LNCaP clone FGC (cell line): Measurements from ENCODE around the gene SEMA3B.

Experiments
- DNase-seq: peaks from one replicate; pipeline ENCODE4 v3.0.0-alpha.2; 2011; ENCODE audit warnings: low read depth
- H3K4me3 ChIP-seq: 2 replicates; pipeline ENCODE4 v1.5.1; 2011; ENCODE audit warnings: mild to moderate bottlenecking, low read depth, low read length, control low read depth
- TF ChIP-seq, protein P1 (sequence below): IDR thresholded peaks from 2 replicates; pipeline ENCODE4 v1.5.1; 2012; ENCODE audit warnings: mild to moderate bottlenecking; ENCODE audit not compliant: control insufficient read depth, insufficient read depth; ENCODE audit errors: extremely low read depth

Gene SEMA3B

DNA sequence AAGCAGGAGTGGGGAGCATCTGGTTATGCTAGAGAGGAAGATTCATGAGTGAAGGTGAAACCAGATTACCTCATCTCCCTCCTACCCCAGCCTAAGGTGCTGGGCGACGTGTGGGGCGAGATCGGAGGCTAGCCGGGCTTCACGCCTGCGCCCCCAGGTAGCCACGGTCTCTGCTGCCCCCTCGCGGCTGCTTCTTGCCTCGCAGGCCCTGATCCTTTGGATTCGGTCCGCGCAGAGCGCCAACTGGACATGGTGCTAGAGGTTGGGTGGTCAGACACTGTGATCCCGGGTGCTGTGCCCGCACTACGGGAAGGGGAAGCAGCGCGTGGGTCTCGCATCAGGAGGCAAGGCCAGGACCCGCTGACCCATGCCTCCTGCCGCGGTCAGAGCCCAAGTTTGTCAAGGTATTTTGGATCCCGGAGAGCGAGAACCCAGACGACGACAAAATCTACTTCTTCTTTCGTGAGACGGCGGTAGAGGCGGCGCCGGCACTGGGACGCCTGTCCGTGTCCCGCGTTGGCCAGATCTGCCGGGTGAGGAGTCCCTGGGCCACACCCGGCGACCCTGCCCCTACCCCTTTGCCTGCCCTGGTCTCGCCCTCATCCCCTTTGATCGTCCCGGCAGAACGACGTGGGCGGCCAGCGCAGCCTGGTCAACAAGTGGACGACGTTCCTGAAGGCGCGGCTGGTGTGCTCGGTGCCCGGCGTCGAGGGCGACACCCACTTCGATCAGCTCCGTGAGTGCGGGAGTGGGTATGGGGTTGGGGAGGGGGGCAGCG, 4.2 kb downstream of the SEMA3B start:
- peak; percentile 33 for DNase-seq
- peak overlapping the region; percentile 42 for H3K4me3 ChIP-seq

DNA sequence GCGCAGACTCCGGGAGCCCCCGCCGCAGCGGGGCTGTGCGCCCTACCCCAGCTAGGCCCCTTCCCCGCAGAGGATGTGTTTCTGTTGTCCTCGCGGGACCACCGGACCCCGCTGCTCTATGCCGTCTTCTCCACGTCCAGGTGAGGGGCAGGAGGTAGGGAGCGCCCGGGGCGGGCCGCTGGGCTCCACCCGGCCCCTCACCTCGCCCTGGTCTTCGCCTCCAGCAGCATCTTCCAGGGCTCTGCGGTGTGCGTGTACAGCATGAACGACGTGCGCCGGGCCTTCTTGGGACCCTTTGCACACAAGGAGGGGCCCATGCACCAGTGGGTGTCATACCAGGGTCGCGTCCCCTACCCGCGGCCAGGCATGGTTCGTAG, 4.7 kb downstream of the SEMA3B start:
- H3K4me3 ChIP-seq = no peak overlapping the region
- TF ChIP-seq, protein P1, sequence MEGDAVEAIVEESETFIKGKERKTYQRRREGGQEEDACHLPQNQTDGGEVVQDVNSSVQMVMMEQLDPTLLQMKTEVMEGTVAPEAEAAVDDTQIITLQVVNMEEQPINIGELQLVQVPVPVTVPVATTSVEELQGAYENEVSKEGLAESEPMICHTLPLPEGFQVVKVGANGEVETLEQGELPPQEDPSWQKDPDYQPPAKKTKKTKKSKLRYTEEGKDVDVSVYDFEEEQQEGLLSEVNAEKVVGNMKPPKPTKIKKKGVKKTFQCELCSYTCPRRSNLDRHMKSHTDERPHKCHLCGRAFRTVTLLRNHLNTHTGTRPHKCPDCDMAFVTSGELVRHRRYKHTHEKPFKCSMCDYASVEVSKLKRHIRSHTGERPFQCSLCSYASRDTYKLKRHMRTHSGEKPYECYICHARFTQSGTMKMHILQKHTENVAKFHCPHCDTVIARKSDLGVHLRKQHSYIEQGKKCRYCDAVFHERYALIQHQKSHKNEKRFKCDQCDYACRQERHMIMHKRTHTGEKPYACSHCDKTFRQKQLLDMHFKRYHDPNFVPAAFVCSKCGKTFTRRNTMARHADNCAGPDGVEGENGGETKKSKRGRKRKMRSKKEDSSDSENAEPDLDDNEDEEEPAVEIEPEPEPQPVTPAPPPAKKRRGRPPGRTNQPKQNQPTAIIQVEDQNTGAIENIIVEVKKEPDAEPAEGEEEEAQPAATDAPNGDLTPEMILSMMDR = no peak
- DNase-seq = no peak

More for the DNA sequence above, 4.2 kb downstream of the SEMA3B start:
- TF ChIP-seq, protein P1 = peak; percentile 95

DNA sequence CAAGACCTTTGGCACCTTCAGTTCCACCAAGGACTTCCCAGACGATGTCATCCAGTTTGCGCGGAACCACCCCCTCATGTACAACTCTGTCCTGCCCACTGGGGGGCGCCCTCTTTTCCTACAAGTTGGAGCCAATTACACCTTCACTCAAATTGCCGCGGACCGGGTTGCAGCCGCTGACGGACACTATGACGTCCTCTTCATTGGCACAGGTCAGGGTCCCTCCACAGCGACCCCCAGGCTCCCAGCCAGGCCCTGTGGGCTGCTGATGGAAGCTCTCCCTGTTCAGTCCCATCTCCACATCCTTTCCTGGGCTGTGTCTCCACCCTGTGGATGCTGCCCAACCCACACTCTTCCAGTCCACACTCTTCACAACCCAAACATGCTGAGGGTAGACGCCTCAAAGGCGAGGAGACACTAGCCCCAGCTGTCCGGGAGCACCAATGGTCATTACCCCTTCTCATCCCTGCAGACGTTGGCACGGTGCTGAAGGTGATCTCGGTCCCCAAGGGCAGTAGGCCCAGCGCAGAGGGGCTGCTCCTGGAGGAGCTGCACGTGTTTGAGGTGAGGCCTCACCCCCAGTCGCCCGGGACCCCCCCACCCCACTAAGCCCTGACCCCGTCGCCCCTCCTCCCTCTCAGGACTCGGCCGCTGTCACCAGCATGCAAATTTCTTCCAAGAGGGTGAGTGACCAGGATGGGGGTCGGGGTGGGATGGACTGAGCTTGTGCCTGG, 5.6 kb downstream of the SEMA3B start:
- TF ChIP-seq, protein P1 = peak; percentile 70
- DNase-seq = no peak
- no peak overlapping the region for H3K4me3 ChIP-seq

DNA sequence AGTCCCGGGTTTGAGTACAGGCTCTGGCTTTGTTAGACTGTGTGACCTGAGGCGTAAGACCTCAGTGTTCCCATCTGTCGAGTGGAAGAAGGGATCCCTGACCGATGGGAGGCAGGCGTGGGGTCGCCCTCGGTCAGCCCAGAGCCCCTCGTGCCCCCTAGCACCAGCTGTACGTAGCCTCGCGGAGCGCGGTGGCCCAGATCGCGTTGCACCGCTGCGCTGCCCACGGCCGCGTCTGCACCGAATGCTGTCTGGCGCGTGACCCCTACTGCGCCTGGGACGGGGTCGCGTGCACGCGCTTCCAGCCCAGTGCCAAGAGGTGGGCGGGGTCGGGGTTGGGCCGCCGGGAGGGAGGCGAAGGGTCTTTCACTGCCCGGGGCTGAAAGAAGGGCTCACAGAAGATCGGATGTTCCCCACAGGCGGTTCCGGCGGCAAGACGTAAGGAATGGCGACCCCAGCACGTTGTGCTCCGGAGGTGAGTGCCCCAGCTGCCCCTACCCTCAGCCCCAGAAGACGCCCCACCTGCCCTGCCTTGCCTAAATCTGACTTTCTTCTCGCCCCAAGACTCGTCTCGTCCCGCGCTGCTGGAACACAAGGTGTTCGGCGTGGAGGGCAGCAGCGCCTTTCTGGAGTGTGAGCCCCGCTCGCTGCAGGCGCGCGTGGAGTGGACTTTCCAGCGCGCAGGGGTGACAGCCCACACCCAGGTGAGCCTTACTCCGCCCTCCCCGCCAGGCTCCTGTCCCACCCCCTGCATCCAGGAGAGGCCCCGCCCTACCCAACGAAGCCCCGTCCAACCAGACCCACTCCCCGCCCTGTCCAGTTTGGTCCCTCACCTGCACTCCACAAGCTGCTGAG, 6.4 kb downstream of the SEMA3B start:
- H3K4me3 ChIP-seq = no peak overlapping the region
- no peak for DNase-seq
- TF ChIP-seq, protein P1 = no peak

DNA sequence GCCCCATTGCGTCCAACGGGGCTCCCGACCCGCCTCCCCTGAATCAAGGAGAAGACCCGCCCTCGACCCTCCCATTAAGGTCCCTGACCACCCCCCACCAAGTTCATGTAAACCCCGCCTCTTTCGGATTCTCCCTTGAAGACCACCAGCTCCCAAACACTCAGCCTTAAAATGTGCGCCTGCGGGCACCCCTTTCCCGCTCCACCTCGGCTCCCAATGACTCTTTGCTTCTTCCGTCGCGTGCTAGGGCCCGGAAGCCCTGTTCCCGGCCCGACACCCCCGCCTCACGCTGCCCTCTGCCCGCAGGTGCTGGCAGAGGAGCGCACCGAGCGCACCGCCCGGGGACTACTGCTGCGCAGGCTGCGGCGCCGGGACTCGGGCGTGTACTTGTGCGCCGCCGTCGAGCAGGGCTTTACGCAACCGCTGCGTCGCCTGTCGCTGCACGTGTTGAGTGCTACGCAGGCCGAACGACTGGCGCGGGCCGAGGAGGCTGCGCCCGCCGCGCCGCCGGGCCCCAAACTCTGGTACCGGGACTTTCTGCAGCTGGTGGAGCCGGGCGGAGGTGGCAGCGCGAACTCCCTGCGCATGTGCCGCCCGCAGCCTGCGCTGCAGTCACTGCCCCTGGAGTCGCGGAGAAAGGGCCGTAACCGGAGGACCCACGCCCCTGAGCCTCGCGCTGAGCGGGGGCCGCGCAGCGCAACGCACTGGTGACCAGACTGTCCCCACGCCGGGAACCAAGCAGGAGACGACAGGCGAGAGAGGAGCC, 7.2 kb downstream of the SEMA3B start:
- H3K4me3 ChIP-seq = no peak overlapping the region
- no peak for DNase-seq
- TF ChIP-seq, protein P1 = no peak

DNA sequence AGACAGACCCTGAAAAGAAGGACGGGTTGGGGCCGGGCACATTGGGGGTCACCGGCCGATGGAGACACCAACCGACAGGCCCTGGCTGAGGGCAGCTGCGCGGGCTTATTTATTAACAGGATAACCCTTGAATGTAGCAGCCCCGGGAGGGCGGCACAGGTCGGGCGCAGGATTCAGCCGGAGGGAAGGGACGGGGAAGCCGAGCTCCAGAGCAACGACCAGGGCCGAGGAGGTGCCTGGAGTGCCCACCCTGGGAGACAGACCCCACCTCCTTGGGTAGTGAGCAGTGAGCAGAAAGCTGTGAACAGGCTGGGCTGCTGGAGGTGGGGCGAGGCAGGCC, 7.8 kb downstream of the SEMA3B start:
- no peak overlapping the region for H3K4me3 ChIP-seq
- TF ChIP-seq, protein P1 = no peak
- no peak for DNase-seq
